Measurements from ENCODE around the gene RALGPS1. TPM values are rescaled to one million over a fixed set of nuclear protein-coding genes. Genes with fewer than 3 reads are reported as not detected.
"Not testable (repeated sequence)": the region's sequence is repeated elsewhere in the genome, so short reads cannot be mapped to it uniquely, and the experiment has no call there.

RALGPS1 gene
- polyA plus RNA-seq, 1 donor = 30.6 TPM

GRCh38 chr9:127136081-127136879, 221.7 kb downstream of the RALGPS1 start:
- DNase-seq = no peak

- no peak for DNase-seq
These were observed 222.5 kb downstream of the RALGPS1 start for GRCh38 chr9:127136880-127137639.

- DNase-seq = no peak
These were observed 223.2 kb downstream of the RALGPS1 start for GRCh38 chr9:127137640-127138360.

GRCh38 chr9:127138444-127138843, 223.9 kb downstream of the RALGPS1 start:
- no peak for DNase-seq

GRCh38 chr9:127139071-127139731, 224.6 kb downstream of the RALGPS1 start:
- DNase-seq = no peak

GRCh38 chr9:127139775-127140174, 225.2 kb downstream of the RALGPS1 start:
- DNase-seq = no peak

- no peak for DNase-seq
These were observed 225.6 kb downstream of the RALGPS1 start for GRCh38 chr9:127140181-127140580.

- DNase-seq = no peak
These were observed 226.5 kb downstream of the RALGPS1 start for GRCh38 chr9:127140842-127141675.

- DNase-seq = no peak
These were observed 227.7 kb downstream of the RALGPS1 start for GRCh38 chr9:127142291-127142690.

- DNase-seq = no peak
These were observed 228.4 kb downstream of the RALGPS1 start for GRCh38 chr9:127142931-127143464.

GRCh38 chr9:127143920-127144465, 229.4 kb downstream of the RALGPS1 start:
- DNase-seq = no peak

GRCh38 chr9:127144670-127145445, 230.3 kb downstream of the RALGPS1 start:
- no peak for DNase-seq

GRCh38 chr9:127146841-127147240, 232.3 kb downstream of the RALGPS1 start:
- not testable (repeated sequence) for DNase-seq

GRCh38 chr9:127147251-127147650, 232.7 kb downstream of the RALGPS1 start:
- DNase-seq = no peak

- no peak for DNase-seq
These were observed 233.4 kb downstream of the RALGPS1 start for GRCh38 chr9:127148014-127148413.

GRCh38 chr9:127149010-127149409, 234.4 kb downstream of the RALGPS1 start:
- DNase-seq = no peak

- DNase-seq = no peak
These were observed 235.1 kb downstream of the RALGPS1 start for GRCh38 chr9:127149463-127150390.

- DNase-seq = no peak
These were observed 238.9 kb downstream of the RALGPS1 start for GRCh38 chr9:127153501-127153900.

GRCh38 chr9:127154003-127154389, 239.4 kb downstream of the RALGPS1 start:
- no peak for DNase-seq

All from left kidney (tissue), 2 donors.